ENCODE data around the gene SLC25A34.

- no peak for TF ChIP-seq POLR2A (IDR thresholded peaks at IDR 0.05)
- TF ChIP-seq CTCF (IDR thresholded peaks at IDR 0.05 in 4 of 5, conservative IDR thresholded peaks at IDR 0.05 in 1 of 5) = no peak
These were observed 587 bp upstream of the SLC25A34 start for GRCh38 chr1:15735304-15736037.

Data from gastrocnemius medialis (tissue), 4 donors.